ENCODE measurements around the gene SLIT3.

Gene SLIT3

DNA sequence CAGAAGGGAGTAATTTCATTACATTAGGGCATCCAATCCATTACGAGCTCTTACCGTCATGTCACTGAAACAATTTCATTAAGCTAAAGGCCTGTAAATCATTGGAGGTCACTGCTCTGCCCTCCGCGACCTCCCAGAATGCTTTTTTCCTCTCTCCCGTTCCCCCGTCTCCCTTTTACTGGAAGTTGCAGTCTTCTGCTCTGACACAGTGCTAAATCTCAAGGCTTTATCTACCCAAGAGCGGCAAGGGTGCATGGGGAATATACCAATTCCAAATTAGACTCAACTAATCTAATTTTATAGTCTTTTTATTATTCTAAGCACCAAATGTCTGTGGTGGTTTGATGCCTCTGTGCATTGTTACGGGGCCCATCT, 456.0 kb downstream of the SLIT3 start:
- no peak for DNase-seq

DNA sequence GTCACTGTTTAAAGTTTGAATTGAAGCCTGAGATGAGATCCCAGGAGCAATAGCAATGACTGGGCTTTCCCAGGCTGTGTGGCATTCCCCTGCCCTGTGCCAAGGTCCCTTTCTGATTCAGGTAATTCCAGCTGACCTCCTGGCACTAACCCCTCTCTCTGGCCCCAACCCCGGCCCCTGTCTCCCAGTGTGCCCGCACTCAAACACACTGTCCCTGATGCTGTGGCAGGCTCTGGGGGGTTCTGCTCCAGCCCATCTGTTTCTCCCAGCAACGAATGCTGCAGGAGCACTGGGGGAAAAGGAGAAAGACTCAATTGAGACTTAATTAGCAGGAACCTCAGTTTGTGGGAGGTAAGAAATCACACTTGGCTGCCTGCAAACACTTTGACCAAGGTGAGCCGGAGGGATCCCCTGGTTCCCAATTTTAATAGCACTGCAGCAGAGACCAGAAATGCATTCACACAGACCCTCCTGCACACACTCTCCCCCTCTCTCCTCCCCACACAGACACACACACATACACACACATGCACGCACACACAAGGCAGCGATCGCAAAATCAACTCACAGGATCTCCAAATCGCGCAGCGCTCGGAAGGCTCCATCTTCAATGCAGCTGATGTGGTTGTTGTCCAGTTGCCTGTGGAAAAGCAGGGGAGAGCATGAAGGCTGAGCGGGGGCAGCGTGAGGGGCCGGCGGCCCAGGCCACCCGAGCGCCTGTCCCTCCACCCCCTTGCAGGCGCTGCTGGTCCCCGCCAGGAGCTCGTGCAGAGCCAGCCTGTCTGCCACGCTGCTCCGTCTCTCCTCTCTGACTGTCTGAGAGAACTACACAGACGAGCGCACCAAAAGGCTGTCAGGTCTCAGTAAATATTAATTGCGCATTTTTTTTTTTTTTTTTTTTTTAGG, 456.7 kb downstream of the SLIT3 start:
- no peak for DNase-seq

DNA sequence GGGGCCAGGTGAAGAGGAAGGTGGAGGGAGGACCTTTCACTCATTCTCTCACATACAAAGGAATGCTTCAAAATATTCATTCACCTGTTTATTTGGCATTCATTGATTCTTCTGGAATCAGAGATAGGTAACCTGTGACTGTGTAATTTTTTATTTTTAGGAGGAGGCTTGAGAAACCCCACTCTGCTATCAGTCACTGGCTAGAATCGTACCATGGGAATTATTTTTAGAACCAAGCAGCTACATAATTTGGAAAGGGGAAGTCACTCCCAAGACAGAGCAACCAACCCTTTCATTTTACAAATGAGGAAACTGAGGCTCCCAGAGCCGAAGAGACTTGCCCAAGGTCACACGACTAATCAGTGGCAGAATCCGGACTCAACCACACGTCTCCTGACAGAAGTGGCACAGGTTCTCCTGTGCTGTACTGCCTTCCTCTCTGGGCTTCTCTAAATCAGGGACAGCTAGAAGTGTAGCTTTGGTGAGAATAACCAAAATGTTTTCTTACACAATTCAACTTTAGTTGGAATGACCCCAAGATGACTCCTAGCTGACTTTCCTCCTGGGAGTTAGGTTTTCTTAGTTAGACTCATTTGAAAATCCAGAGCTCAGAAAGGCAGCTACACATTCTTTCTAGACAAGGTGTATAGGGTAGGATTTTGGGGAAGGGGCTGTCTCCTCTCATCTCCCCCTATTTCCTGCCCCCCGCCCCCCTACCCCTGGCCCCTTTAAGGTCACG, 457.5 kb downstream of the SLIT3 start:
- DNase-seq, result no peak

DNA sequence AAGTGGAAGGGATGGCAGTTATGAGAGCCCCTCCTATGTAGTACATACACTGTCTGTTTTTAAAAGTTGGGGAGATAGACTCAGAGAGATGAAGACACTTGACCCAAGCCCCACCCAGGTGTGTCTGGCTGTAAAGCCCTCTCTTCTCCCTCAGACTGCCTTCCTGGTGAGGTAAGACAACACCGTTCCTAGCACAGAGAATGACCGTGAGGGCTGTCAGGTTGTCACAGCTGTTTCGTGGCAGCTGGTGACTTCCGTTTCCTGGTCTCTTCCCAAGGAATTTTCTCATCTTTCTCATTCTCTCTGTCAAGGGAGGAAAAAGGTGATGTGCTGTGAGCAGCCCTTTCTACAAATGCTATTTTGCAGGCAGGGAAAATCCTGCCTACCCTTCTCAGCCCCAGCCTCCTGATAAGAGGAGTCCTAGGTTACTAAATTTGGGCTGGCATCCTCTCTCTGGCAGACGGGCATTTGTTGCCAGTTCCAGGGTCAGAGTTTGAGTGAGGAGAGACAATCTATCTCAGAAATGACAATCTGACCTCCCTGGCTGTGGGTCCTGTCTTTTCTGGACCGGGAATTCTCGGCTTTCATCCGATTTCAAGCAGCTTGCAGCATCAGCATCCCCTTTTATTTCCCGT, 458.3 kb downstream of the SLIT3 start:
- DNase-seq, result no peak

DNA sequence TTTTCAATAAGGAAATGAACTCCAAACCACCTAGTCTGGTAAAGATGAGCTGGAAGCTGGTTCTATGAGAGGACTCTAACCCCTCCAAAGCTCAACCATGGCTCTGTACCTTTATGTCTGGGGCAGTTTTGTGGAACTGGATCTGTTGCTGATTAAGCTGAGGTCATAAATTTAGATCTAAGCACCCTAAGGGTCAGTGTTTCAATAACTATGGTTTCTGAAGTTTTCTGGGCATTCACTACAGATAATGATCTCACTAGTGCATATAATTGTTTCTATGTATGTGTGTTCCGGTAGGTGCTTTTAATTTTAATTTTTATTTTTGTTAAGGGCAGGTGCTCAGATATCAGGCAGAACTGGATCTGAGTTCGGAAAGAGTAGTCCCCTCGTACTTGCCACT, 463.1 kb downstream of the SLIT3 start:
- DNase-seq, result no peak

DNA sequence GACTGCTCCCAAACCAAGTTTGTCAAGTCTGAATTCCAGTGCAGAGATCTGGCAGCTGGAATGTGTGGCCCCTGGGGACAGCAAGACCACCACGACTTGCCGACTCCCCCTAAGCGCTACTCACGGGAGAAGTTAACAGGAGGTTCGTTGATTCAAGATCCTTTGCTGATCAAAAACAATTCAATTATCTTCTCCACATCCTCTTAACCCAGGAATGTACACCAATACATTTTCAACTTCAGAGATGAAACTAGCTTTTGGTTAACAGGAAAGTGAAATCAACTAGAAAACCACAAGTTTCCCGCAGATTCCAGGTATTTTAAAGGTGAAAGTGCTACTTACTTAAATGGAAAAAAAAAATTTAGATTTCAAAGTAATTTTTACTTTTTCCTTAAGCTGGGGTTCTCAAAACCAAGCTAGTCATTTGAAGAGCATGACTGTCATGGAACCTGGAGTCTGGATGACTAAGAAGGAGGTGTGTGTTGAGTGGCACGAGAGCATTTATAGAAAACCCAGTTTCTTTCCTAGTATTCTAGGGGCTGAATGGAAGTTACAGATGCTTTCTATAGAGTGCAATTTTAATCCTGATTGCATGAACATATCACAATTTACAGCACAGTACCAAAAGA, 464.2 kb downstream of the SLIT3 start:
- no peak for DNase-seq

DNA sequence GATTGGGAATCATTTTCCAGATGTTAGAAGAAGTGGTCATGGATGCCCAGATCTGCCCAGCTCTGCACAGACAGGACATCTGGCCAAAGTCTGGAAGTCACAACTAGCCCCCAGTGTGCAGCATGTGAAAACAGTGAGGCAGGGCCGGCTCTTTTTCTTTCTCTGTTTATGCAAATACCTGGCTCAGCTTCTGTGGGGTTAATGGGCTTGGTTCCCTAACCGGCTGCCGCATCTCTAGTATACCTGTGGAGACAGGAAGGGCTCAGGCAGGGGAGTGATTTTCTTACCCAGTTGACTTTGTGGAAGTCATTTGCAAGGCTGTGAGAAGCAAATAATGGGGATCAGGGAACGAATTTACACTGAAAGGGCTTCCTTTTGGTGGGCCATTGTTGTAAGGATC, 467.0 kb downstream of the SLIT3 start:
- DNase-seq, result no peak

DNA sequence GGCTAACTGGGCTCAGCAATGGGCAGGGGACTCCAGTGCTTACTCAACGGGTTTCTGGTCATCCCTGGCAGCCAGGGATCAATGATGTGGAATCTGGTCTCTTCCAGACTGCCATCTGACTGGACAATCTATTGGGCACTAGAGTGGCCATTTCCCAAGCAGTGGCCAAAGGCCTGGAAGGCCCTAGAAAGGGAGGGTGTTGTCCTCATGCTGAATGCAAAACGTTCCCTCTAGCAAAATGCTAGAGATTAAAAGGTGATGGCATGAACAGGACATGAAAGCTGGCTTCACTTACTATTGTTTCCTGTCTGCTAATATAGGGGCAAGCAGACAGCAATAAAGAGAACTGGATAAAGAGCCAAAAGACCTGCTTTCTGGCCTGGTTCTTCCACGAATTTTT, 467.6 kb downstream of the SLIT3 start:
- no peak for DNase-seq

DNA sequence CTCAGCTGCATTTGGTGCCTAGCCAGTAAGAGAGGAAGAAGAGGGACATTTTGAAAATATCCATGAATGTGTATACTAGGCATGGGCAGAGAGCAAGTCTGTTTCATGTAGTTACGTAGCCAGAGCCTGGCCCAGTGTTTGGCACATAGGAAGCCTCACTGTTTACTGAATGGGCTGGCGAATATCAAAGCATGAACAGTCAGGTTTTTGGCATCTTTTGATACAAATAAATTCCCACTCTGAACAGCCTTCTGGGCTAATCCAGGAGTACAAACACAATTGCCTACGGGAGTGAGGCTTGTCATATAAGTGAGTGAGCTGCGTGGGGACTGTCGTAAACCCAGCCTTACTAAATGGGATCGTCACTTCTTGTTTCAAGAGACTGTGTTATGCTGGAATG, 468.6 kb downstream of the SLIT3 start:
- DNase-seq, result no peak

DNA sequence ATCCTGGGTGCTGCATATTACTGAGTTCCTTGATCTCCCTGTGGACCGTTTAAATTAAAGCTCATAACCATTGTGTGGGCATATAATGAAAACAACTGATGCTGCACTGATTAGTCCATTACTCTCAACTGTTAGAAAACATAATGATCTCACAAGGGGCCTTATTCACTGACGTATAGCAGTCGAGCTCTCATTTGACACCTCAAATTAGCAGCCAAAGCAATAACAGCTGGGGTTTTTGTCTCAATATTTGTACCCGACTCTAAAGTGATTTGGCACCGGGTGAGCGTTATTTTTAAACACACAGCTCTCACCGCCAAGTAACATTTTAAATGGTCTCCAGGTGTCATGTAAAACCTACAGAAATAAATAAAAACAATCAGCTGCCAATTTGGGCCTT, 469.6 kb downstream of the SLIT3 start:
- DNase-seq, result no peak

DNA sequence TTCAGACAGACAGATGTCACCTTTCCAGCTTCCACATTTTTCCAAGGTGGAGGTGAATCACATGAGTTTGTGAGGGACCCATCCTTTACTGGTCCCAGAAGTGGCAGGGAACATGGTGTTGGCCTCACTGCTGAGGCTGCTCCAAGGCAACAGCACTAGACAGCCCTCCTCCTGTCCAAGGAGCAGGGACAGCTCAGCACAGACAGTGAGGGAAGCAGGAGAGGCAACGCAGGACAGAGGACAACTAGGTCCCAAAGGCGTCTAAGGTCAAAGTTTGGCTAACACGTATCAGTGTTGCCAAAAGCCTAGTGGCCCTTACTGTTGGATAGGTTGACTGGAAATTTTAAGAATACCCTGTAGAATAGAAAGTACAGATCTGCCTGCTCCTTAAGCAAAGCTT, 470.1 kb downstream of the SLIT3 start:
- DNase-seq, result no peak

DNA sequence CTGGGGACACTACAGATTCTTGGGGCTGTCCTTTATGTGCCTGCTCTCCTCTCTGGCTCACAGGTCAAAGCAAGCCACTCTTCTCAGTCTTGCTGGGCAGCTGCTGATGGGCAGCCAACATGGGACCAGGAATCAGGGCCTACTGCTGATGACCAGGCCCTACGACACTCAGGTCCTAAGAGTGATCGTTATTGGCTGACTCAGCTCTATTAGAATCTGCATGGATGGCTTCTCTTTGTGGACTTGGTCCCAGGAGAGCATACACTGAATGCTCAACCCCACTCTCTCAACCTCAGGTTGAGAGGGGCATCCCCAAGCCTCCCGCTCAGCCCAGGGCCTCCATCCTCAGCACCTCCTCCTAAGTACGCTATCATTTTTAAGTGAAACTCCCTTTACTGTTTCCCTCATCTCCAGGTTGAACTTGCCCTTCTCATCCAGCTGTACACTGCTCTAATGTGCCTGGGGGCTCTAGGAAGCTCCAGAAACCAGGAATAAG, 471.0 kb downstream of the SLIT3 start:
- no peak for DNase-seq

DNA sequence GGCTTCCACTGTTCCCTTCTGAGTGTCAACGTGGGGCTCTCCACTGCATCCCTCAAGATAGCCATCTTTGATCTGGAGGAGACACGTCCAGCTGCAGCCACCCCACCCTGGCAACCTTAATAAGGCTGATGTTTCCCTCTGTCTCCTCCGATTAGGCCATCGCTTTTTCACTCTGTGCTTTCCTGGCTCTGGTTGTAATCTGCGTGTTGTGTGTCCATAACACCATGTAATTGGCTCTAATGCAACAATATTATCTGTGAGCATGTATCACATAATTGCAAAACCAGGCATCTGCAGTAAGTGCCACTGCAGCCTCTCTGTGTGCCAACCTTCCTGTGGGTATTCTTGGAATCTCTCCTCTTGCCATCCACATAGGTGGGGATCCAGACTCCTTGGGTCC, 471.9 kb downstream of the SLIT3 start:
- no peak for DNase-seq

DNA sequence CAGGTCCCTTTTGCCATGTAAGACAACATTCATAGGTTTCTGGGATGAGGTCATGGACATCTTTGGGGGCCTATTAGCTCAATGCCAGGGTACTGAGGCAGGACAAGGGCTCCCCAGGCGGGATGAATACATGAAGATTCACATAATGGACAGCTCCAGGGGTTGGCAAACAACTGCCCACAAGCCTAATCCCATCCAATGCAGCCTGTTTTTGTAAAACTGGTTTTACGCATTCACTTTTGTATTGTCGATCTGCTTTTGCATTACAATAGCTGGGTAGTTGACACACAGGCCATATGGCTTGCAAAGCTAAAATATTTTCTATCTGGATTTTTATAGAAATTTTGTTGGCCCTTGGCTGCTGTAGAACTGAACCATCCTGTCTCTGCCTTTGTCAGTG, 473.3 kb downstream of the SLIT3 start:
- no peak for DNase-seq

DNA sequence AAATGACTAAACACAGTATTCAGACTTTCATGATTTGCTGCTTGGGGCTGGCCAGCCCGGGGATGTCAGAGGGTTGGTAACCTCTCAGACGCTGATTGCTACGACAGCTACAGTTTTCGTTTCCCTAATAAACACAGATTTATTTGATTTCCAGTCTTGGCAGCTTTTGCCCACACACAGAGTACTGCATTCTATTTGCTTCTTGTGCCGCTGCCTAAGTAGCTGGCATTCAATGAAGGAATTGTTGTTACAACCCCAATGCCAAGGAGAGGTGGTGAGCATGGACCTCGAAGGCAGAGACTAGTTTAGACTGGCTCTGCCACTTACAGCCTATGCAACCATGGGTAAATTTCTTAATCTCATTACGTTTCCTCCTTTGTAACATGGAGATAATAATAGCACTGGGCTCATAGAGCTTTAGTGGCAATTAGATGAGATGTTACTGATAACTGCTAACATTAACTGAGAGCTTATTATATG, 474.7 kb downstream of the SLIT3 start:
- DNase-seq, result no peak

DNA sequence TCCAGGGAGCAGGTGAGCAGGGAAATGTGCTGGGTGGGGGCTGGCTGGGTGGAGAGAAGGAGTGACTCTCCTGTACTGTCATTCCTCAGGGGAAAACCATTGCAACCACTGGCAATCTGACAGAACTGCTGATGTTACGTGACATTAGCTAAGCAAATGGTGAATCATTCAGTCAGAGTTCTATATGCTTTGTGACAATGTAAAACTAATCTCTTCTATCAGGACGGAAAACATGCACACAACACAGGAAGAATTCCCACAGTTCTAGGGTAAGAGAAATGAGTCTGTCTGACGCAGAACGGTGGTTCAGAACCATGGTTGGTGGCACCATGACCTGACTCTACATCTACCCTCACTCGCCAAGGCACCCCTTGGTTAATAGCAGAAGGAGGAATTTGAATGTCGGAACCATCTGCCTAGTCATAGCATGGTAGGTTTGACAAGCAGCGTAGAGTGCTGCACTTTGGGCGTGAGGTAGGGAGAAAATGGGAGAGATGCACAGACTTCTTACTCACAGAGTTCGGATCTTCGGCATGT, 478.1 kb downstream of the SLIT3 start:
- DNase-seq, result no peak

DNA sequence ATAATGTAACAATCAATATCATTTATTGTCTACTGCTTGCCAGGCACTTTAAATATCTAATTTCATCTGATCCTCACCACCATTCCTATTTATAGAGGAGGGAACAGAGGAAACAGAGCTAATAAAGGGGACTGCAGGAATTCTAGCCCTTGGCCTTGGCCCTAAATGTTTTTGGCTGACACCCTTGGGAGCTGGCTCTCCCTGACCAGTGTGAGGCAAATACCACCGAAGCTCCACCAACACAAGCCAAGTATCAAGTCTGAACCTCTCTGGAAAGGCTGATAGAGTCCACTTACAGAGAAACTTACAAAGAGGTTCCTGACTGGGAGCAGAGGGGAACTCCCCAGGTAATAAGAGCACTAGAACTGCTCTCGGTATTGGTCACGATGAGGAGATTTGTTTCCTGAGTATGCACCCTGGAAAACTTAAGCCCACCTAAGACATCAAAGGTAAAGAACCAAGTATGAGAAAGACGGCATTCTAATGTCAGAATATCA, 478.6 kb downstream of the SLIT3 start:
- no peak for DNase-seq

DNA sequence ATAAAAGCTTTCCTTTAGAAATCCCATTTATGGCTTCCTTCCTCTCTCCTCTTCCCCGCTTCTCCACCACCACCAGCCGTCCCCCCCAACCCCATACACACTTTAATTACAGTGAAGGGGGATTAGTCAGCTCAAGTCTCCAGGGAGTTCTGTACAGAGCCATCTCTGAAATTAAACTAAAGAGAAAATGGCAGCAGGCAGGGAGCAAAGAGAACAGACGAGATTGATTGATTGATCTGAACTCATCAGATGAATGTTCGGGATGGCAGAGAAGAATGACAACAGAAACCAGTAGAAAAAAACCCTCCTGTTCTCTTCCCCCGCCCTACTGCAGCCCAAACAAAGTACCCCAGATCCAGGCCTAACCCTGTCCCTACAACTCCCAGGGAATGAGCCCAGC, 480.1 kb downstream of the SLIT3 start:
- DNase-seq, result no peak

DNA sequence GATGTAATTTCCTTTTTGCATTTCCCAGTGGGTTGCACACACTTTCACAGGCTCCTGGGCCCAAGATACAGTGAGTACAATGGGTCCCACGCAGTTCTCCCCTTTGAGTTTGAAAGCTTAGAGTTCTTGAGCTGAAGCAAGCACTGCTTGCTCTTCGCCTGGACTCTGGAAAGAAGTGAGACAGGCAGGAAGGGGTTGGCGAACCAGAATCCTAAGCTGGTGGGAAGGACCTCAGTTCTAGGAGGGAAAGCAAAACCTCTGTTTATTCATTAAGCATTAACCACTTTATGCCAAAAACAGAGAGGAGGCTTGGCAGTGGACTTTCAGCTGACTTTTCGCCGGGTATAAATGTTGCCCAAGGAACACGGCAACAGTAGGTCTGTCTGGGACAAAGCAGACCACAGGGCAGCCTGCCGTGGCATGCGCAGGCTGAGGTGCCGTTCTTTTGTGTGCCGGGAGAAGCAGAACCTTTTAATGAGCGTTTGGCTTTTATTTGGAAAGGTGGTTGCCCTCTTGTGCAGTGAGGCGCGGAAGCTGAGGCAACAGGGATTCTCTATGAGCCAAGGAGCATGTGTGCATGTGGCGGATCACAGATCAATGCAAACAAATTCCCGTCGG, 481.8 kb downstream of the SLIT3 start:
- no peak for DNase-seq

DNA sequence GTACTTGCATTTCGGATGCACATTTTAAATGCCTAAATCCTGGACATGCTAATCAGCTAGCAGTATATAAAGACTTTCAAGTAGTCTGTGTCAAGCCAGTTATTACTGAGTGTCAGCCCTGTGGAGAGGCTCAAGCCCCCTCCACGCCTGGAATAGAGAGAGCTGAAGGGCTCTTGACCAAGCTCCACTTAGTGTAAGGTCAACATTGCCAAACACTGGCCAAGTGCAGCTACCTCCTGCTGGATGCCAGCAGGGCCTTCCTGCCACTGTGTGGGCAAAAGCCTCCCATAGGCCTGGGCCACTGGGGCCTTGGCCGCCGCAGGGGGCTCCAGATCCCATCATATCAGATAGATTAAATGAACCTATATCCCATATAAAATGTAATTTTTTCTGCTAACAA, 482.4 kb downstream of the SLIT3 start:
- DNase-seq, result no peak

DNA sequence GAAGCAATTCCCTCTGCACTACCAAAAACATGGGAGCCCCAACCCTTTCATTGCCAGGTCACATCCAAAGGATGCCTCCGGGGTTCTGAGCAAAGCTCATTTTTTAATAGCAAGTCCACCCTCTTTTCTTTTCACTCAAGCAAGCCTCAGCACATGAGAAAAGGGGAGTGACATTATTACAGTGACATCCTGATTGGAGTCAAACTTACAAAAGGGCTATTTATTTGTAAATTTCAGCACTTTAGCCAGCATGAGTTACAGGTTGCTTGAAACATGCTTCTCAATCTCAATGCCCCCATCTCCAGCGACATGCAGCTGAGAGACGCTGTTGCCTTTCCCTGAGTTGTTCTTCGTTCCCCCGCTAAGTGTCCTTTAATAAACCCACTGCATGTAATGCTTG, 483.3 kb downstream of the SLIT3 start:
- DNase-seq, result no peak

DNA sequence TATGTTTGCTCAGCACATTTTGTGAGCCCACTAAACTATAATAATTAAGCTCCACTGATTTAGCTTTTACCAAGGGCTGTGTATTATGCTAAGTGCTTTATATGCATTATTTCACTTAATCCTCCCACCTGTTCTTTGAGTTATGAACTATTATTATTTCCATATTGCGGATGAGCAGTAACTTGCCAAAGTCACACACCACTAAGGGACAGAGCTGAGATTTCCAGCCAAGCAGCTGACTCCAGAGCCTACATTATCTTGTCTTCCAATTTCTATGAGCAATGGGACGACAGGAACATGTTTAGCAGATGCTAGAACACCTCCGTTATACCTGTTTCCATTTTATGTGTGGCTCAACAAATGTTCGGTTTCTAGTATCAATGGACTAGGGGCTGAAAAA, 484.3 kb downstream of the SLIT3 start:
- DNase-seq, result no peak

Measured in CD4-positive, alpha-beta T cell treated with Interleukin-1 beta for 1 hour (primary cell).